RWPE1 (cell line): ENCODE results near the gene RFTN1.

Experiments
- CTCF ChIA-PET: fragments of 350-600 bp; sonication (Branson Sonifier 250); formaldehyde crosslinking; extraction: SDS; loops from one replicate; lab custom pipeline; 2021; lab: Yijun Ruan, JAX
- POLR2A ChIA-PET: fragments of 400-600 bp; formaldehyde crosslinking; extraction: SDS; loops from one replicate; lab custom pipeline; 2020; ENCODE audit warnings: antibody characterized with exemption; ENCODE audit not compliant: low non-redundant PET; lab: Yijun Ruan, JAX
- DNase-seq: peaks from one replicate; pipeline ENCODE4 v3.0.0; 2012; ENCODE audit warnings: low spot score
- H3K27ac ChIP-seq: fragments of 450-650 bp; 2 replicates; pipeline ENCODE4 v1.5.1; 2017
- CTCF ChIP-seq: fragments of 450-650 bp; conservative IDR thresholded peaks from 2 replicates; pipeline ENCODE4 v1.5.1; 2017; ENCODE audit warnings: low read depth, mild to moderate bottlenecking

The RFTN1 gene

GRCh38 chr3:16335772-16336645 lies 177.5 kb downstream of the RFTN1 start:
- no peak overlapping the region for H3K27ac ChIP-seq
- no peak for TF ChIP-seq CTCF
- no peak for DNase-seq
- ChIA-PET POLR2A (no interaction called here), CTCF (no interaction called here)

- no peak overlapping the region for H3K27ac ChIP-seq
- no peak for TF ChIP-seq CTCF
- POLR2A ChIA-PET, result no interaction called here
- CTCF ChIA-PET, result no interaction called here
- no peak for DNase-seq
Observed at GRCh38 chr3:16335333-16335732, 178.2 kb downstream of the RFTN1 start.

- DNase-seq, result no peak
- POLR2A ChIA-PET, result no interaction called here
- CTCF ChIA-PET, result no interaction called here
- TF ChIP-seq CTCF, result no peak
- H3K27ac ChIP-seq, result no peak overlapping the region
Observed at GRCh38 chr3:16334909-16335308, 178.6 kb downstream of the RFTN1 start.

- POLR2A ChIA-PET, result no interaction called here
- DNase-seq, result no peak
- TF ChIP-seq CTCF, result no peak
- H3K27ac ChIP-seq, result no peak overlapping the region
- CTCF ChIA-PET, result no interaction called here
Observed at GRCh38 chr3:16332904-16333426, 180.5 kb downstream of the RFTN1 start.

- ChIA-PET POLR2A (no interaction called here), CTCF (no interaction called here)
- no peak overlapping the region for H3K27ac ChIP-seq
- TF ChIP-seq CTCF, result no peak
- no peak for DNase-seq
Observed at GRCh38 chr3:16331319-16331883, 182.1 kb downstream of the RFTN1 start.

GRCh38 chr3:16330351-16330750 lies 183.1 kb downstream of the RFTN1 start:
- no peak for TF ChIP-seq CTCF
- H3K27ac ChIP-seq, result no peak overlapping the region
- ChIA-PET CTCF (no interaction called here), POLR2A (no interaction called here)
- DNase-seq, result no peak
